GM18870 (cell line): ENCODE results near the gene MKNK1.
A peak's percentile ranks its signal among the peaks of the same experiment; 100 is the strongest.

ENCODE experiments used
- ATAC-seq: cut with Tn5 transposase; IDR thresholded peaks from one replicate; pipeline ENCODE4 v1.9.1; 2021; ENCODE audit warnings: moderate library complexity; ENCODE audit not compliant: unreplicated experiment

The MKNK1 gene

GRCh38 chr1:46525253-46525983 lies 78.7 kb downstream of the MKNK1 start:
- no peak for ATAC-seq

- no peak for ATAC-seq
Measured at GRCh38 chr1:46524843-46525242, 79.2 kb downstream of the MKNK1 start.

DNA sequence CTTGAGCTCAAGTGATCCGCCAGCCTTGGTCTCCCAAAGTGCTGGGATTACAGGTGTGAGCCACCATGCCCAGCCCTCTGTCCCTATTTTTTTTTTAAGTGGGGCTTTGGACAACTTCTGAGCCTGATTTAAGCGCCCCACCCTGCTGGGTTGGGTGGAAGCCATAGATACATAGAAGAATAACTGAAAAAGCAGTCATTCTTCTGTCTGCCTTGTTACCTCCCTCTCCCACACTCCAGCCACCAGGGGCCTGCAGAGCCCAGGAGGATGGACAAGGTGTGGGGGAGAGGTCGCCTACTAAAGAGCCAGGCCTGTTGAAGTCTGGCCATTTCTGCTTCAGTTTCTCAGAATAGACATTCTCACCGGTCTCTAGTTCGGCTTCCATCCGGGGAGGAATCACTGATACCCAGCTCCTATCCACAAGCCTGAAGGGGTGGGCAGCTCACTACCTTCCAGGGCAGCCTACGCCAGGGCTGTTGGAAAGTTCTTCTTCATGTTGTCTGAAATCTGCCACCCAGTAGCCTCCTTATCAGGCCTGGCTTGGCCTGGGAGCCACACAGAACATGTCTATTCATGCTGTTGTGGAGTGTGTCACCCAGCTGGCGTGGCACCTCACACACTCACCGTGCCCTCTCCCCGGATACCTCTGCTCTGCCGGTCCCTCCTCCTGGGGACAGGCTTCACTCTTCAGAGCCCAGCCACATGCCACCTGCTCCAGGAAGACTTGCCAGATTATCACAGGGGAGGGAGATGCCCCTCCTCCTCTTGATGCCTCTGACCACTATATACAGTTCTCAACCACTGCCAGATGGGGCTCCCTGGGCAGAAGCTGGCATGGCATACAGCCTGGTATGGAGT lies 80.3 kb downstream of the MKNK1 start:
- no peak for ATAC-seq

GRCh38 chr1:46522969-46523320 lies 81.1 kb downstream of the MKNK1 start:
- ATAC-seq: no peak

- peak; percentile 61 for ATAC-seq
Measured at GRCh38 chr1:46522184-46522968, 81.7 kb downstream of the MKNK1 start.

- no peak for ATAC-seq
Measured at GRCh38 chr1:46521414-46521813, 82.7 kb downstream of the MKNK1 start.

- ATAC-seq: no peak
Measured at GRCh38 chr1:46520063-46520911, 83.8 kb downstream of the MKNK1 start.

DNA sequence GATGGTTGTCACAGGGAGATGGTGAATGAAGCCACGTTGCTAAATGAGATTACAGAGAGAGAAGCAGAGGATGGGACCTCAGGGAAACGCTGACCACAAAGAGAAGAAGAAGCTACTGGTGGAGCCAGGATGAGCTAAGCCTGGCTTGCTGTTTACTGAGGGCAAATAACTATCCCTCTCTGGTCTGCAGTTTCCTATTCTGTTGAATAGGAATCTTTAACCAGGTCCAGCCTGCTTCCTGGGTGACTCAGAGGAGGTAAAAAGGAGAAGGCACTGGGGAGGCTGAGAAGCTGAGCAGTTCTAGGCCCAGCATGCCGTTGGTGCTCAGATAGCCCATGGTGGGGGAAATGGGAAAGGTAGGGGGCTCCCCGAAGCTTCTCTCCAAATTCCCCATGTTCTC lies 84.9 kb downstream of the MKNK1 start:
- ATAC-seq: no peak

DNA sequence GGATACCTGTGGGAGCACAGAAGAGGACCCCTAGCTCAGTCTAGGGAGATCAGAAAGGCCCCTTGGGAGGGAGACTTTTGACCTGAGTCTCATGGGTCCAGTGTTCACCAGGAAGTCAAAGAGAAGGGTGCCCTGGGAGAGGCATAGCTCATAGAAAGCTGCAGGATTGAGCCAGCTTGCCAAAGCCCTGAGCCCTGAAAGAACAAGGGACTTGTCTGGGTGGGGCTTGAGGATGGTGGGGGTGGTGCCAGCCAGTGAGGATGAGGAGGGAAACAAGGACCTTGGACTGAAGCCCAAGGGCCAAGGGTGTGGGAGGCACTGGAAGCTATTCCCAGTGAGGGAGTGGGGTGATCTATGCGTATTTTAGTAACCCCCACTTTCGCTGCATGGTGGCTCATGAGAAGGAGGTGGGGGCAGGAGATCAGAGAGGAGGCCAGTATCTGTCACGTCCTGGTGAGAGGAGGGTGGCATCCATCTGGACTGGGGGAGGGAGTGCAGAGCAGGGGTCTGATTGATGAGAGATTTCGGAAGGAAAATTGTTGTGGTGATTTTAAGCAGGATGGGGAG lies 86.1 kb downstream of the MKNK1 start:
- ATAC-seq: no peak

DNA sequence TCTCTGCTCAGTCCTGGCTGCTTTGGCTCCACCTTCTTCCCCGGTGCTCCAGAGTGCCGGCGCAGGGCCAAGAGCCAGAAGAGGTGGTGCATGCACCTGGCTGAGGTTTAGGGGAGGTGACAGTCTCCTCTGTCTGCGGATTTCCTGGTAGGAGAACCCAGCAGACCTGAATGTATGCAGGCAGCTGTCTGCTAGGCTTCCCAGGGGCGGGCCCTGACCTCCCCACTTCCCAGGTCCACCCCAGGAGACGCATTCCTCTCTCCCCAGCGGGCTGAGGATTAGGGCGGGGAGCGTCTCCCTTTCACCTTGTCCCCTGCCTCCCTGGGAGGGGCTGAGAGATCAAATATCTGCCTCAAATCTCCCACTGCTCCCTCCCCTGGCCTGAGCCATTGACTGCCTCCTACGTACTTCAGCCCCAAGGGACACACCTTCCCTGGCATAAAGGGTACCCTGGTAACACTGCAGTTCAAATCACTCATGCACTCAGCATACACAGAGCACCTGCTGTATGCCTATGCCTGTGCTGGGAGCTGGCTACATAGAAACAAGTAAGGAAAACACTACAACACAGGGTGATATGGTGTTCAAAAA lies 87.0 kb downstream of the MKNK1 start:
- ATAC-seq: no peak

DNA sequence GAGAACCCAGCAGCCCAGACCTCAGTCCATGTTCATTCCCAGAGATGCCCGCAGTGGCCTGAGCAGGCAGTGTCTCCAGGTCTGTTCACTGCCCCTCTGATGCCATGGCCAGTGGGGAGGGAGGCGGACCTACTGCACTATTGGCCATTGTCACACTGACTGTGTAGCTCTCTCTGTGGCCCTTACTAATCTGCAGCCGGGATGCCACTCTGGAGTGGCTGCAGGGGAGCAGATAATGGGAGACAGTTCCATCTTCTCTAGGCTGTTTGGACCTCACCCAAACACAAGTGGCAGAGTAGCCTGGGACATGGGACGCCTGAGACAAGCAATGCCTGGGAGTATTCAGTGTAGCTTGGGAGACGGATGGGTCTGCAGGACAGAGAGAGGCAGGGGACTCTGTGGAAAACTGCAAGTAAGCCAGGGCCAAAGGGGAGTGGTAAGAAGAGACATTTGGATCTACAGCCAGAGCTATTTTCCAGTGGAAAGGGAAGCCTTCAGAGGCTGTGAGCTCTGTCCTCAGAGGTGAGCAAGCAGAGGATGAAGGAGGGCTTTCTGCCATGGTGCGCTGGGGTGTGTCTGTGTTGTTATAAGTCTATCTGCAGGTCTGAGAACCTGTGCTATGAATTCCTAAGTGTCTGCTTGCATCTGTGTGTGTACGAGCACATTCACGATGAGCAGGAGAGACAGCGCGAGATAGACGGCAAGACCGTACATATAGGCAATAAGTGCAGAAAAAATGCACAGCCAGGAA lies 87.7 kb downstream of the MKNK1 start:
- no peak for ATAC-seq

- no peak for ATAC-seq
Measured at GRCh38 chr1:46515576-46515975, 88.5 kb downstream of the MKNK1 start.

DNA sequence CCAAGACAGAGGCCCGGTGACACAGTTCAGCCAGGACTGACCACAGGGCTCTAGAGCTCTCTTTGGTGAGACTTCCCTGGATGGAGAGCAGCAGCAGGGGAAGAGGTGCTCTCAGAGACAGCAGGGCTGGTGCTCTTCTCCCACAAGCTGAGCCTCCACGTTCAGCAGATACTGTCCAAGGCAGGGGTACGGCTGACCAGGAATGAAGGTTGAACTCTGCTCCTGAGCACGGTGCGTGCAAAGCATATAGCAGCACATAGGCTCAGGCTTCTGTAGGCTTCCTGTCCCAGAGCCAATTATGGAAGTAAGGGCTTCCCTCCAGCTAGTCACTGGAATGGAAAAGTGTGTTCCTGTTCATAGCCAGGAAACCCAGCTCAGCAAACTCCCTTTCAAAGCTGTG lies 90.5 kb downstream of the MKNK1 start:
- no peak for ATAC-seq

DNA sequence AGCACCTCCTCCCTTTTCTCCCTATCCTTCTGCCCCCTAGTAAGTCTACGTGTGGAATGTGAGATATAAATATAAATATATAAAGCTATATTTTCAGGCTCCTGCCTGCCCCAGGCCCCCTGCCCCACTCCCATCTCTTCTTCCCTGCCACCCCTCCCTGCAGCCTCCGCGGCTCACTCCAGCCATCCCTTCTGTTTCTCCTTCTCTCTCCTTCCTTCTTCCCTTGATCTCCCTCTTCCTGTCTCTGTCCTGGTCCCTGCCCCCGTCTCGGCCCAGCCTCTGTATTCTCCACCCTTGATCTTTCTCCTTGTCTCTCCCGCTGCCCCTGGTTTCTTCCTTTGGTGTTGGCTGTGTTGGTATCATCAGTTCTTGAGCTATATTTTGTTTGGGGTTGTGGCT lies 91.3 kb downstream of the MKNK1 start:
- no peak for ATAC-seq

GRCh38 chr1:46512135-46512791 lies 91.8 kb downstream of the MKNK1 start:
- no peak for ATAC-seq

- no peak for ATAC-seq
Measured at GRCh38 chr1:46510998-46511365, 93.1 kb downstream of the MKNK1 start.

DNA sequence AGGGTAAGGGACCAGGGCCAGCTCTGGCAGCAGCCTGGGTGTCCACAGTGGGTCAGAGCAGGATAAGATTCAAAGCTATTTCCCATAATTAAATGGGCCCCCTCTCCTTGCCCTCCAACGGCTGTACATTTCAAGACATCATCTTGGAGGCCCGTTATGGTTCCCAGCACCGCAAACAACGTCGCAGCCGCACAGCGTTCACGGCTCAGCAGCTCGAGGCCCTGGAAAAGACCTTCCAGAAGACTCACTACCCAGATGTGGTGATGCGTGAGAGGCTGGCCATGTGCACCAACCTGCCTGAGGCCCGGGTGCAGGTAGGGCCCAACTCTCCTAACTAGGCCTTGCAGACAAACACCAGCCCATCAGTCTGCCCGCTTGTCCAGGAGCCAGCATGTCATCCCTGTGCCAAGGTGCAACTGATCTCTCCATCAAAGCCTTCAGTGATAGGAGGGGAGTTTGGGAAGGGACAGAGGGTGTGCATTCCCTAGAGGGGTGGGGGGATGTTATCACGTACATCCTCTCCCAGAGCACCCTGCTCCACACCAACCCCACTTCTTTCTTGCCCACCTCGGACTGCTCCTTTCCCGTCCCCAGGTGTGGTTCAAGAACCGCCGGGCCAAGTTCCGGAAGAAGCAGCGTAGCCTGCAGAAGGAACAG lies 93.6 kb downstream of the MKNK1 start:
- ATAC-seq: no peak

DNA sequence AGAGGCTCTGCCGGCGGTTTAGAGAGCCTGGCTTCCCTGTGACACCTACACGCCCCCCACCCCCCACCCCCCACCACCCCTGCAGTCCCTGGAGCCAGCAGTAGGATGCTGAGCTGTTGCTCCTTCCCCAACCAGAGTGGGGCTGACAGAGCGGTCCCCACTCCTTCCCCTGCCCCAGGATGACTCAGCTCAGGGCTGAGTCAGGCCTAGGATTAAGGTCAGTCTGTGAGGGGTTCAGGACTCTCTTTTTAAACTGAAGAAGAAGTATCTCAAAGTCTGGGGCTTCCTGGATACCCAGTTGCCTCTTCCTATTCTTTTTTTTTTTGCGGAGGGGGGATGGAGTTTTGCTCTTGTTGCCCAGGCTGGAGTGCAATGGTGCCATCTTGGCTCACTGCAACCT lies 95.3 kb downstream of the MKNK1 start:
- ATAC-seq: no peak
